ENCODE data around the gene EDA. TPM values are rescaled to one million over a fixed set of nuclear protein-coding genes. Genes with fewer than 3 reads are reported as not detected.

Gene EDA
- total RNA-seq, 1 experiment from 2014 or later, result 5.2 TPM

- no peaks in the 10 kb centered on the region for H3K9me3 ChIP-seq (ENCODE audit: control insufficient read depth in 1 of 2, insufficient read depth in 1 of 2, low read depth in 1 of 2, low read length in 2 of 2)
- intact Hi-C loops (cut with micrococcal nuclease), result no loop called here
- no peak overlapping the region for H3K9ac ChIP-seq (ENCODE audit: low read length)
- RAD21 ChIA-PET (ENCODE audit: low non-redundant PET in 1 of 2, low total read pairs in 2 of 2, uncharacterized antibody in 2 of 2, unreplicated experiment in 2 of 2), result no interaction called here
- no peaks in the 10 kb centered on the region for H3K27me3 ChIP-seq (ENCODE audit: insufficient read depth, low read length)
- POLR2A ChIA-PET, result no interaction called here
- H3K4me1 ChIP-seq (ENCODE audit: control insufficient read depth in 1 of 2, insufficient read depth in 2 of 2, low read length in 2 of 2), result no peaks in the 10 kb centered on the region
- ATAC-seq, result no peak
- no peak overlapping the region for H2AFZ ChIP-seq (ENCODE audit: low read depth, low read length, poor library complexity, severe bottlenecking)
- no peaks in the 10 kb centered on the region for H3K9me2 ChIP-seq (ENCODE audit: insufficient read depth)
- H3K27ac ChIP-seq (ENCODE audit: low read depth, low read length), result no peak overlapping the region
- no peak for DNase-seq (ENCODE audit: low read depth, low spot score)
- no peaks in the 10 kb centered on the region for H3K79me2 ChIP-seq (ENCODE audit: insufficient read depth, low read length)
- no peak overlapping the region for H3K4me3 ChIP-seq (replicated peaks in 1 of 2; ENCODE audit: low read depth in 1 of 2, low read length in 2 of 2)
- no TSS peak for BruUV-seq (replicated peaks)
- H3K4me2 ChIP-seq (ENCODE audit: low read length), result no peak overlapping the region
- CTCF ChIA-PET, result no interaction called here
- TF ChIP-seq MAX (IDR thresholded peaks at IDR 0.05) (no peak), RAD21 (IDR thresholded peaks at IDR 0.05; ENCODE audit: low read depth) (no peak), EZH2phosphoT487 (IDR thresholded peaks at IDR 0.05; ENCODE audit: borderline replicate concordance) (no peak), FOSL1 (IDR thresholded peaks at IDR 0.05; ENCODE audit: low read depth) (no peak), ELF1 (IDR thresholded peaks at IDR 0.05; ENCODE audit: borderline replicate concordance, low read depth) (no peak), EGR1 (IDR thresholded peaks at IDR 0.05; ENCODE audit: low read depth) (no peak), SIN3A (IDR thresholded peaks at IDR 0.05; ENCODE audit: low read depth) (no peak)
- H4K20me1 ChIP-seq (ENCODE audit: insufficient read depth), result no peaks in the 10 kb centered on the region
- H3K36me3 ChIP-seq (ENCODE audit: control insufficient read depth in 1 of 2, insufficient read depth in 2 of 2, low read length in 2 of 2), result no peaks in the 10 kb centered on the region
These were observed 447.1 kb downstream of the EDA start for GRCh38 chrX:70062961-70063550.

- Histone ChIP-seq H3K9ac (ENCODE audit: low read length) (no peak overlapping the region), H3K36me3 (ENCODE audit: control insufficient read depth in 1 of 2, insufficient read depth in 2 of 2, low read length in 2 of 2) (no peaks in the 10 kb centered on the region), H3K27ac (ENCODE audit: low read depth, low read length) (no peak overlapping the region), H2AFZ (ENCODE audit: low read depth, low read length, poor library complexity, severe bottlenecking) (no peak overlapping the region), H3K4me1 (ENCODE audit: control insufficient read depth in 1 of 2, insufficient read depth in 2 of 2, low read length in 2 of 2) (no peaks in the 10 kb centered on the region), H3K27me3 (ENCODE audit: insufficient read depth, low read length) (no peaks in the 10 kb centered on the region), H3K9me2 (ENCODE audit: insufficient read depth) (no peaks in the 10 kb centered on the region), H3K4me3 (replicated peaks in 1 of 2; ENCODE audit: low read depth in 1 of 2, low read length in 2 of 2) (no peak overlapping the region), H3K4me2 (ENCODE audit: low read length) (no peak overlapping the region), H4K20me1 (ENCODE audit: insufficient read depth) (no peaks in the 10 kb centered on the region), H3K79me2 (ENCODE audit: insufficient read depth, low read length) (no peaks in the 10 kb centered on the region), H3K9me3 (ENCODE audit: control insufficient read depth in 1 of 2, insufficient read depth in 1 of 2, low read depth in 1 of 2, low read length in 2 of 2) (no peaks in the 10 kb centered on the region)
- ChIA-PET RAD21 (ENCODE audit: low non-redundant PET in 1 of 2, low total read pairs in 2 of 2, uncharacterized antibody in 2 of 2, unreplicated experiment in 2 of 2) (no interaction called here), CTCF (no interaction called here), POLR2A (no interaction called here)
- no peak for TF ChIP-seq RAD21 (IDR thresholded peaks at IDR 0.05; ENCODE audit: low read depth)
- TF ChIP-seq POLR2AphosphoS5 (IDR thresholded peaks at IDR 0.05; ENCODE audit: low read depth, low read length), result no peak
- no peak for TF ChIP-seq CEBPB (IDR thresholded peaks at IDR 0.05; ENCODE audit: low read depth)
- TF ChIP-seq FOSL1 (IDR thresholded peaks at IDR 0.05; ENCODE audit: low read depth), result no peak
- intact Hi-C loops (cut with micrococcal nuclease), result no loop called here
- no peak for DNase-seq (ENCODE audit: low read depth, low spot score)
- no peak for ATAC-seq
- no TSS peak for BruUV-seq (replicated peaks)
These were observed 450.7 kb downstream of the EDA start for GRCh38 chrX:70066646-70067045.
